HepG2 (cell line): ENCODE data around the gene TLR5. TPM values are rescaled to one million over a fixed set of nuclear protein-coding genes. Genes with fewer than 3 reads are reported as not detected.

ENCODE experiments used
- ATAC-seq: fragments of 200-7000 bp; cut with Tn5 transposase; 3 replicates; pipeline ENCODE4 v1.9.1; 2020; ENCODE audit warnings: mild to moderate bottlenecking, moderate library complexity
- BruUV-seq: library from RNA; stranded (reverse); fragments of 400-500 nt; replicated peaks from 2 replicates; lab custom pipeline; 2021; lab: Mats Ljungman, UMichigan
- CTCF ChIA-PET: fragments of 300-600 bp; formaldehyde crosslinking; extraction: SDS; loops from one replicate; lab custom pipeline; 2021; ENCODE audit warnings: low total read pairs, inconsistent platforms, low intra/inter-chr PET ratio; lab: Yijun Ruan, JAX
- POLR2A ChIA-PET: fragments of 350-600 bp; sonication (Branson Sonifier 250); formaldehyde crosslinking; loops from one replicate; lab custom pipeline; 2020; ENCODE audit warnings: antibody characterized with exemption, inconsistent platforms; lab: Yijun Ruan, JAX
- DNase-seq: peaks from one replicate; pipeline ENCODE4 v3.0.0-alpha.2; 2015; ENCODE audit warnings: low spot score
- FAIRE-seq: peaks from 3 replicates; lab custom pipeline; 2011; peaks lifted over from hg19 to GRCh38; lab: Jason Lieb, UNC
- H2AFZ ChIP-seq: one replicate; pipeline ENCODE4 v1.6.1; 2011; ENCODE audit warnings: low read length, inconsistent platforms
- H3K27ac ChIP-seq: fragments of 300-600 bp; 3 replicates; pipeline ENCODE4 v1.8.0; 2011; ENCODE audit warnings: mixed run types, mild to moderate bottlenecking, mixed read lengths, low read length, inconsistent platforms; ENCODE audit not compliant: insufficient read depth; ENCODE audit errors: extremely low read length
- H3K27me3 ChIP-seq, 2 experiments: fragments of 200-600 bp in 1 of 2; 2 replicates in 1 of 2; 3 replicates in 1 of 2; pipeline versions ENCODE4 v1.6.0 to v1.8.0; 2011; ENCODE audit warnings: low read length in 2 of 2, mild to moderate bottlenecking in 2 of 2, moderate library complexity in 2 of 2, inconsistent platforms in 1 of 2; ENCODE audit not compliant: insufficient read depth in 2 of 2, control insufficient read depth in 1 of 2
- H3K36me3 ChIP-seq, 2 experiments: fragments of 200-600 bp in 1 of 2; replicated peaks in 1 of 2; 2 replicates in 1 of 2; 3 replicates in 1 of 2; pipeline versions ENCODE4 v1.5.1 to v1.8.0; 2011; ENCODE audit warnings: low read length in 2 of 2, inconsistent platforms in 1 of 2; ENCODE audit not compliant: insufficient read depth in 2 of 2, control insufficient read depth in 1 of 2
- H3K4me1 ChIP-seq: 2 replicates; pipeline ENCODE4 v1.5.1; 2012; ENCODE audit warnings: low read length, inconsistent platforms; ENCODE audit not compliant: insufficient read depth
- H3K4me2 ChIP-seq: 2 replicates; pipeline ENCODE4 v1.6.0; 2011; ENCODE audit warnings: low read depth, low read length, inconsistent platforms
- H3K4me3 ChIP-seq, 3 experiments: fragments of 200-600 bp in 1 of 3; sonication (generic), shearing (Covaris generic) in 1 of 3; replicated peaks in 1 of 3; 2 replicates each; pipeline ENCODE4 v1.5.1; 2011 to 2016; ENCODE audit warnings: low read length in 3 of 3, inconsistent platforms in 2 of 3, low read depth in 2 of 3, mild to moderate bottlenecking in 2 of 3, control low read depth in 1 of 3, mixed read lengths in 1 of 3; ENCODE audit not compliant: insufficient read depth in 1 of 3
- H3K79me2 ChIP-seq: one replicate; pipeline ENCODE4 v1.6.1; 2011; ENCODE audit warnings: low read length, inconsistent platforms; ENCODE audit not compliant: insufficient read depth
- H3K9ac ChIP-seq: 2 replicates; pipeline ENCODE4 v1.6.0; 2011; ENCODE audit warnings: mild to moderate bottlenecking, low read depth, low read length, inconsistent platforms; ENCODE audit not compliant: insufficient read depth
- H3K9me3 ChIP-seq: 2 replicates; pipeline ENCODE4 v1.5.1; 2012; ENCODE audit warnings: mild to moderate bottlenecking, low read length
- H4K20me1 ChIP-seq: 2 replicates; pipeline ENCODE4 v1.6.0; 2011; ENCODE audit warnings: inconsistent platforms, mild to moderate bottlenecking, low read length, moderate library complexity; ENCODE audit not compliant: insufficient read depth
- GABPA ChIP-seq, 2 experiments: IDR thresholded peaks; 2 replicates each; pipeline ENCODE4 v1.6.1; 2011 to 2016; ENCODE audit warnings: low read depth in 2 of 2, low read length in 1 of 2, missing biosample characterization in 1 of 2, missing genetic modification characterization in 1 of 2
- HDAC6 ChIP-seq: fragments of 200-600 bp; sonication (generic); IDR thresholded peaks from 2 replicates; pipeline ENCODE4 v1.7.0; 2017; ENCODE audit warnings: mild to moderate bottlenecking, antibody characterized with exemption, low read length, low read depth
- KAT7 ChIP-seq: IDR thresholded peaks from 2 replicates; pipeline ENCODE4 v1.6.1; 2018; ENCODE audit warnings: borderline replicate concordance, missing compliant biosample characterization
- KLF13 ChIP-seq: sonication (generic); formaldehyde crosslinking; IDR thresholded peaks from 2 replicates; pipeline ENCODE4 v1.4.0; 2020; ENCODE audit warnings: mild to moderate bottlenecking, missing genetic modification reagents
- POGZ ChIP-seq: sonication (generic); formaldehyde crosslinking; IDR thresholded peaks from 2 replicates; pipeline ENCODE4 v1.4.0; 2020; ENCODE audit warnings: mild to moderate bottlenecking, missing genetic modification reagents
- RARG ChIP-seq: sonication (generic); formaldehyde crosslinking; IDR thresholded peaks from 2 replicates; pipeline ENCODE4 v1.4.0; 2020; ENCODE audit warnings: low read depth, mild to moderate bottlenecking, missing genetic modification reagents
- RBM22 ChIP-seq: fragments of 200-400 bp; formaldehyde crosslinking; optimal IDR thresholded peaks from 2 replicates; pipeline ENCODE3; 2017; ENCODE audit warnings: mild to moderate bottlenecking, low read length, moderate library complexity
- RBM39 ChIP-seq: fragments of 200-400 bp; formaldehyde crosslinking; IDR thresholded peaks from one replicate; pipeline ENCODE4 v1.6.1; 2018; ENCODE audit warnings: antibody characterized with exemption, mild to moderate bottlenecking, low read depth, low read length; ENCODE audit not compliant: poor library complexity, severe bottlenecking
- RFX1 ChIP-seq: fragments of 450-650 bp; IDR thresholded peaks from 2 replicates; pipeline ENCODE4 v1.6.1; 2017
- ZNF510 ChIP-seq: sonication (generic); formaldehyde crosslinking; IDR thresholded peaks from 2 replicates; pipeline ENCODE4 v1.4.0; 2020; ENCODE audit warnings: low read depth, mild to moderate bottlenecking, missing genetic modification reagents
- ZNF563 ChIP-seq: sonication (generic); formaldehyde crosslinking; IDR thresholded peaks from 2 replicates; pipeline ENCODE4 v1.8.0; 2022; ENCODE audit warnings: mild to moderate bottlenecking, moderate library complexity, missing genetic modification reagents
- ZNF670 ChIP-seq: sonication (generic); formaldehyde crosslinking; IDR thresholded peaks from 2 replicates; pipeline ENCODE4 v1.8.0; 2022; ENCODE audit warnings: mild to moderate bottlenecking, missing genetic modification reagents, borderline replicate concordance
- ZNF672 ChIP-seq: sonication (generic); formaldehyde crosslinking; IDR thresholded peaks from 2 replicates; pipeline ENCODE4 v1.8.1; 2022; ENCODE audit warnings: missing genetic modification reagents
- ZNF7 ChIP-seq: IDR thresholded peaks from 2 replicates; pipeline ENCODE4 v1.6.1; 2016; ENCODE audit warnings: missing biosample characterization, missing genetic modification reagents
- WGBS: methylation state at CpG from one replicate; pipeline ENCODE4 v1.1.6; 2017; ENCODE audit warnings: low lambda C conversion rate; 5-methylcytosine and 5-hydroxymethylcytosine counted together
- in situ Hi-C: cut with HindIII; loops from 2 replicates; pipeline ENCODE4 v1.10.0; 2017; ENCODE audit warnings: low pct_unique_long_range_greater_than_20kb; ENCODE audit not compliant: extremely low pct_ligation_motif_present
- intact Hi-C: fragments of 100-400 bp; cut with micrococcal nuclease; formaldehyde crosslinking; loops from one replicate; pipeline ENCODE4 v1.10.0; 2022; ENCODE audit not compliant: unreplicated experiment
- polyA plus RNA-seq, 8 experiments: library from polyadenylated mRNA; depleted of rRNA in 3 of 8; stranded (reverse) in 7 of 8; unstranded in 1 of 8; fragments of >200 nt; fragmentation: Illumina TruSeq in 4 of 8; extraction: Trizol in 4 of 8; gene quantifications; 2 replicates each; pipeline versions ENCODE4 v1.2.1 to v1.2.3, GENCODE V29; 2011 to 2016; ENCODE audit warnings: low read depth in 4 of 8, missing spikeins in 1 of 8, mixed read lengths in 1 of 8; ENCODE audit not compliant: insufficient read depth in 1 of 8
- total RNA-seq, 5 experiments: library from RNA; depleted of rRNA; stranded (reverse); fragments of >200 nt; fragmentation: Illumina TruSeq; extraction: Trizol; gene quantifications; 2 replicates each; pipeline ENCODE4 v1.2.3, GENCODE V29; 2016; ENCODE audit warnings: low read depth in 1 of 5
- TF ChIP-seq, protein P1 (sequence below): sonication (generic); formaldehyde crosslinking; IDR thresholded peaks from 2 replicates; pipeline ENCODE4 v1.5.1; 2020; ENCODE audit warnings: mild to moderate bottlenecking, missing genetic modification reagents, borderline replicate concordance
- TF ChIP-seq, protein P2 (sequence below): sonication (generic); formaldehyde crosslinking; conservative IDR thresholded peaks from 2 replicates; pipeline ENCODE4 v1.4.0; 2020; ENCODE audit warnings: missing genetic modification reagents
- TF ChIP-seq, protein P3 (sequence below): IDR thresholded peaks from 2 replicates; pipeline ENCODE4 v1.6.1; 2012; ENCODE audit warnings: inconsistent platforms

TLR5 gene
- total and polyA plus RNA-seq, 2 of the 13 experiments (the other 11 are each of a cell fraction or from before 2014, with no cell fraction given): not detected

DNA sequence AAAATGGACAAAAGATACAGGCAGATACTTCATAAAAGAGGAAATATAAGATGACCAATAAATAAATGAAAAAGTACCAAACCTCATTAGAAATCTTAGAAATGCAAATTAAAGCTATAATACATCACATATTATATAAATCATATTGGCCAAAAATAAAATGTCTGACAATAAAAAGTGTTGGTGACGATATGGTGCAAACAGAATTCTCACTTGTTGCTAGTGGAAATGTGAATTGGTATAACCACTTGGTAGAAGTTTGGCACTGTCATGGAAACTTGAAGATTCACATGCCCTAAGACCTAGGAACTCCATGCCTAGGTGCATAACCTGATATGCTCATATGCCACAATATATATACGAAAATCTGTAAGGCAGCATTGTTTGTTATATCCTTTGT is 4.4 kb upstream of the TLR5 start:
- no peak for FAIRE-seq

More for the DNA sequence above, 4.4 kb upstream of the TLR5 start:
- no peak overlapping the region for H3K4me2 ChIP-seq
- H3K4me1 ChIP-seq: no peaks in the 10 kb centered on the region
- POLR2A ChIA-PET: no interaction called here
- H3K4me3 ChIP-seq: no peak overlapping the region
- no peak for TF ChIP-seq ZNF563 (CRISPR knock-in tag)
- no peak for TF ChIP-seq HDAC6
- TF ChIP-seq, protein P1, sequence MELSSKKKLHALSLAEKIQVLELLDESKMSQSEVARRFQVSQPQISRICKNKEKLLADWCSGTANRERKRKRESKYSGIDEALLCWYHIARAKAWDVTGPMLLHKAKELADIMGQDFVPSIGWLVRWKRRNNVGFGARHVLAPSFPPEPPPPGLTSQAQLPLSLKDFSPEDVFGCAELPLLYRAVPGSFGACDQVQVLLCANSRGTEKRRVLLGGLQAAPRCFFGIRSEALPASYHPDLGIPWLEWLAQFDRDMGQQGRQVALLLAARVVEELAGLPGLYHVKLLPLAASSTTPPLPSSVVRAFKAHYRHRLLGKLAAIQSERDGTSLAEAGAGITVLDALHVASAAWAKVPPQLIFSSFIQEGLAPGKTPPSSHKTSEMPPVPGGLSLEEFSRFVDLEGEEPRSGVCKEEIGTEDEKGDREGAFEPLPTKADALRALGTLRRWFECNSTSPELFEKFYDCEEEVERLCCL: no peak
- TF ChIP-seq KLF13: no peak
- TF ChIP-seq ZNF670: no peak
- TF ChIP-seq RBM39: no peak
- TF ChIP-seq POGZ: no peak
- no peak for TF ChIP-seq KAT7 (CRISPR knock-in tag)
- TF ChIP-seq, protein P2, sequence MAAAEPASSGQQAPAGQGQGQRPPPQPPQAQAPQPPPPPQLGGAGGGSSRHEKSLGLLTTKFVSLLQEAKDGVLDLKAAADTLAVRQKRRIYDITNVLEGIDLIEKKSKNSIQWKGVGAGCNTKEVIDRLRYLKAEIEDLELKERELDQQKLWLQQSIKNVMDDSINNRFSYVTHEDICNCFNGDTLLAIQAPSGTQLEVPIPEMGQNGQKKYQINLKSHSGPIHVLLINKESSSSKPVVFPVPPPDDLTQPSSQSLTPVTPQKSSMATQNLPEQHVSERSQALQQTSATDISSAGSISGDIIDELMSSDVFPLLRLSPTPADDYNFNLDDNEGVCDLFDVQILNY (CRISPR knock-in tag): no peak
- no peak for TF ChIP-seq GABPA (IDR thresholded peaks at IDR 0.05; ENCODE audit: low read depth, low read length)
- no peak for TF ChIP-seq GABPA (CRISPR knock-in tag; IDR thresholded peaks at IDR 0.05; ENCODE audit: low read depth)
- no peak for TF ChIP-seq RBM22
- no peak for TF ChIP-seq RARG (CRISPR knock-in tag)
- TF ChIP-seq, protein P3, sequence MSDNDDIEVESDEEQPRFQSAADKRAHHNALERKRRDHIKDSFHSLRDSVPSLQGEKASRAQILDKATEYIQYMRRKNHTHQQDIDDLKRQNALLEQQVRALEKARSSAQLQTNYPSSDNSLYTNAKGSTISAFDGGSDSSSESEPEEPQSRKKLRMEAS: no peak
- TF ChIP-seq ZNF510 (CRISPR knock-in tag): no peak
- TF ChIP-seq ZNF672: no peak
- no peak for TF ChIP-seq RFX1
- no peak for TF ChIP-seq ZNF7 (CRISPR knock-in tag)
- CTCF ChIA-PET: no interaction called here
- ATAC-seq: no peak
- no peaks in the 10 kb centered on the region for H3K79me2 ChIP-seq
- no peak overlapping the region for H3K9ac ChIP-seq
- H3K27me3 ChIP-seq: 0 out of 5 replicates have a peak, but pooled peaks cover 0 to 3% of the 10 kb centered on the region in 2 experiments
- 0% methylated on average over 2 of the region's 2 CpGs for WGBS
- in situ Hi-C loops: no loop called here
- no peak for DNase-seq
- BruUV-seq: no TSS peak
- no peaks in the 10 kb centered on the region for H3K9me3 ChIP-seq
- no peaks in the 10 kb centered on the region for H3K36me3 ChIP-seq
- no peak overlapping the region for H2AFZ ChIP-seq
- no peak overlapping the region for H3K27ac ChIP-seq
- H4K20me1 ChIP-seq: no peaks in the 10 kb centered on the region
- intact Hi-C loops: loop anchor here (10.0 kb wide), 1 partner anchor 107 kb away; no protein-coding TSS in a partner anchor
